ENCODE results near the gene MAP4K2. TPM values are rescaled to one million over a fixed set of nuclear protein-coding genes. Genes with fewer than 3 reads are reported as not detected.

MAP4K2 gene
- total RNA-seq, 2 donors from 2014 or later: 23.3 to 39.1 TPM

DNA sequence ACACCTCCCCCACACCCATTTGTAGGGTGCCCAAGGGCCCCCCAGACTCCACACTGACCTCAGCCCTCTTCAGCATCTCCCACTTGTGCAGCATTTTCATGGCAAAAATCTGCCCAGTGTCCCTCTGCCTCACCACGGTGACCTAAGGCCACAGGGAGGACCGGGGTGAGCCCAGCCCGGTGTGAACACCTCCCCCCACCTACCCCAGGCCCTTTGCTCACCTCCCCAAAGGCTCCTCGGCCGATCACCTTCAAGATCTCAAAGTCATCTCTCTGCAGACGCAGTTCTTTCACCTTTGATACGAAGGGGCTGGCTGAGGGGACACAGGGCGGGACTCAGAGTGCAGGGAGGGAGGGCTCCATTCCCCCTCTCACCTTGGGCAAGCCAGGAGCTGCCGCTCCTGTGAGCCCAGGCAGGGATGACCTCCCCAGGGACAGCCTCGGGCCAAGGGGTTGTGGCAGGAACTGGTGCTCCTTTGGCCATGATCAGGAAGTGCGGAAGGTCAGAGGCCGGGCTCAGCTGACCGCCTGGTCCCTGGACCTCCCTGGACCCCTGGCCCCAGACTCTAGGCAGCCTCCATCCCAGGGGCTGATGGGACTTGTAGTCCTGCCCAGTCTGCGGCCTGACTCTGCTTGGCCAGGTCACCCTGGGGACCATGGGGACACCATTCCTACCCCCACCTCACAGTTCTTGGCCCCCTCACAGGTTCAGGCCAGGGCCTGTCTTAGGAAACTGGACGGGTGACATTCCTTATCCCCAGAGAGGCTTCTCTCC is 38.8 kb upstream of the MAP4K2 start:
- H3K27me3 ChIP-seq (replicated peaks; ENCODE audit: insufficient read depth): no peaks in the 10 kb centered on the region
- no peaks in the 10 kb centered on the region for H3K36me3 ChIP-seq
- no peak overlapping the region for H3K4me3 ChIP-seq
- H3K27ac ChIP-seq: no peak overlapping the region
- TF ChIP-seq CTCF (IDR thresholded peaks at IDR 0.05): no peak
- no peaks in the 10 kb centered on the region for H3K9me3 ChIP-seq
- peaks cover 3 to 10% of the 10 kb centered on the region in 2 donors for H3K4me1 ChIP-seq (ENCODE audit: control insufficient read depth in 1 of 2, low read depth in 2 of 2)
- DNase-seq (ENCODE audit: low spot score) (no peak), ATAC-seq (ENCODE audit: insufficient number of reproducible peaks, low FRiP score, low read depth) (no peak)

- H3K36me3 ChIP-seq: no peaks in the 10 kb centered on the region
- TF ChIP-seq CTCF (IDR thresholded peaks at IDR 0.05): no peak
- no peak overlapping the region for H3K27ac ChIP-seq
These were observed 37.1 kb upstream of the MAP4K2 start for GRCh38 chr11:64839887-64840782.

GRCh38 chr11:64839335-64839734 is 36.3 kb upstream of the MAP4K2 start:
- no peak for ATAC-seq (ENCODE audit: insufficient number of reproducible peaks, low FRiP score, low read depth)
- Histone ChIP-seq H3K27me3 (replicated peaks; ENCODE audit: insufficient read depth) (no peaks in the 10 kb centered on the region), H3K9me3 (no peaks in the 10 kb centered on the region), H3K36me3 (no peaks in the 10 kb centered on the region), H3K4me1 (ENCODE audit: control insufficient read depth in 1 of 2, low read depth in 2 of 2) (peaks cover 0 to 2% of the 10 kb centered on the region in 2 donors), H3K27ac (no peak overlapping the region), H3K4me3 (no peak overlapping the region)
- no peak for DNase-seq (ENCODE audit: low spot score)
- TF ChIP-seq CTCF (IDR thresholded peaks at IDR 0.05): no peak

More at GRCh38 chr11:64839887-64840782, 37.1 kb upstream of the MAP4K2 start:
- Histone ChIP-seq H3K4me1 (ENCODE audit: control insufficient read depth in 1 of 2, low read depth in 2 of 2) (peaks cover 3 to 10% of the 10 kb centered on the region in 2 donors), H3K9me3 (no peaks in the 10 kb centered on the region), H3K27me3 (replicated peaks; ENCODE audit: insufficient read depth) (no peaks in the 10 kb centered on the region), H3K4me3 (no peak overlapping the region)
- DNase-seq (ENCODE audit: low spot score) (no peak), ATAC-seq (ENCODE audit: insufficient number of reproducible peaks, low FRiP score, low read depth) (no peak)

DNA sequence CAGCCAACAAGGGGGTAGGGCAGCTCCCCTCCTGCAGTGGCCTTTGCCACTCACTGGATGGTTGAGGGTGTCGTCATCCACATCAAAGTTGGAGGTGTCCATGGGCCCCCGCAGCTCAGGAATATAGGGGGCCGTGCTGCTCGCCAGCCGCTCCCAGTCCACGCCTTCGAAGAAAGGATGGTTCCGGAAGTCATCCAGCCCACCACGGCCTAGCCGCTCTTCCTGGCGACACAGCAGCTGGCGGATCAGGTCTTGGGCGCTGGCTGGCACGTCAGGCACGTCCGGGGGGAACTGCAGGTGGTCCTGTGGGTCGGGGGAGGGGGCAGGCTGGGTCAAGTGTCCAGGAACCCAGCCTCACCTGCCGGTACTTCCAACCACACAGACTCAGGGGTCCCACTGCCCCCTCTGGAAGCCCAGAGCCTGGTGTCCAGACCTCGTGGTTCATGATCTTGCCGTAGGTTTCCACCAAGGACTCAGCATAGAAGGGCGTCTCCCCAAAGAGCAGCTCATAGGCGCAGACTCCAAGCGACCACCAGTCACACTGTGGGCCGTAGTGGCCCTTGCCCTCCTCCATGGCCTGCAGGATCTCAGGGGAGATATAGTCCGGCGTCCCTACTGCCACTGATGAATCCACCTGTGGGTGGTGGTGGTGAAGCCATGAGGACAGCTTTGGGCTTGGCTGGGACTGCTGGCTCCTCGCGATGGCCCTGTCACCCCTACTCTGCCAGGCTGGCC is 35.8 kb upstream of the MAP4K2 start:
- H3K27me3 ChIP-seq (replicated peaks; ENCODE audit: insufficient read depth): no peaks in the 10 kb centered on the region
- DNase-seq (ENCODE audit: low spot score) (no peak), ATAC-seq (ENCODE audit: insufficient number of reproducible peaks, low FRiP score, low read depth) (no peak)
- no peak overlapping the region for H3K27ac ChIP-seq
- H3K4me3 ChIP-seq: no peak overlapping the region
- no peaks in the 10 kb centered on the region for H3K4me1 ChIP-seq (ENCODE audit: control insufficient read depth in 1 of 2, low read depth in 2 of 2)
- TF ChIP-seq CTCF (IDR thresholded peaks at IDR 0.05): no peak
- H3K9me3 ChIP-seq: no peaks in the 10 kb centered on the region
- no peaks in the 10 kb centered on the region for H3K36me3 ChIP-seq
